ENCODE data around the gene WNT5B. TPM values are rescaled to one million over a fixed set of nuclear protein-coding genes. Genes with fewer than 3 reads are reported as not detected.

The WNT5B gene
- total RNA-seq, 2 experiments from 2014 or later = not detected

GRCh38 chr12:1651946-1652345, 22.9 kb downstream of the WNT5B start:
- TF ChIP-seq CTCF (IDR thresholded peaks at IDR 0.05) = no peak
- ATAC-seq = no peak
- CTCF ChIA-PET = interaction anchor here (0.7 to 15.4 kb wide), 10 partner anchors 15 to 288 kb away, joined by 3 to 456 read pairs (median 6); no protein-coding TSS in a partner anchor
- H3K27me3 Mint-ChIP-seq = peaks cover 8% of the 10 kb centered on the region
- intact Hi-C loops (cut with micrococcal nuclease) = loop anchor here (1.0 kb wide), 1 partner anchor 139 kb away; no protein-coding TSS in a partner anchor
- H3K36me3 Mint-ChIP-seq (ENCODE audit: low read depth) = no peaks in the 10 kb centered on the region
- H3K9me3 Mint-ChIP-seq = no peaks in the 10 kb centered on the region
- H3K4me1 Mint-ChIP-seq (ENCODE audit: low read depth) = no peaks in the 10 kb centered on the region
- DNase-seq = no peak
- H3K27ac Mint-ChIP-seq = no peak overlapping the region
- no peak overlapping the region for H3K4me3 Mint-ChIP-seq
- POLR2A ChIA-PET = no interaction called here

GRCh38 chr12:1655225-1655788, 26.3 kb downstream of the WNT5B start:
- no peaks in the 10 kb centered on the region for H3K36me3 Mint-ChIP-seq (ENCODE audit: low read depth)
- CTCF ChIA-PET = interaction anchor here (0.7 to 15.4 kb wide), 6 partner anchors 14 to 291 kb away, joined by 3 to 456 read pairs (median 8); no protein-coding TSS in a partner anchor

GRCh38 chr12:1656902-1657301, 27.9 kb downstream of the WNT5B start:
- intact Hi-C loops (cut with micrococcal nuclease) = loop anchor here (5.0 kb wide), 1 partner anchor 285 kb away; no protein-coding TSS in a partner anchor
- no peak overlapping the region for H3K27ac Mint-ChIP-seq
- TF ChIP-seq CTCF (IDR thresholded peaks at IDR 0.05) = no peak
- H3K4me1 Mint-ChIP-seq (ENCODE audit: low read depth) = peaks cover 12% of the 10 kb centered on the region
- ATAC-seq = no peak
- H3K27me3 Mint-ChIP-seq = peaks cover under 1% of the 10 kb centered on the region
- no peak for DNase-seq
- ChIA-PET POLR2A (interaction anchor here (0.6 kb wide), 2 partner anchors 44 to 311 kb away, joined by 3 read pairs; no protein-coding TSS in a partner anchor), CTCF (interaction anchor here (3.2 to 15.4 kb wide), 3 partner anchors 23 to 283 kb away, joined by 12 to 456 read pairs (median 53); no protein-coding TSS in a partner anchor)
- H3K9me3 Mint-ChIP-seq = no peaks in the 10 kb centered on the region
- H3K4me3 Mint-ChIP-seq = no peak overlapping the region
- H3K36me3 Mint-ChIP-seq (ENCODE audit: low read depth) = no peaks in the 10 kb centered on the region

More at GRCh38 chr12:1655225-1655788, 26.3 kb downstream of the WNT5B start:
- Mint-ChIP-seq H3K4me3 (no peak overlapping the region), H3K27ac (no peak overlapping the region), H3K4me1 (ENCODE audit: low read depth) (peaks cover 3% of the 10 kb centered on the region), H3K27me3 (peaks cover 2% of the 10 kb centered on the region), H3K9me3 (no peaks in the 10 kb centered on the region)
- intact Hi-C loops (cut with micrococcal nuclease) = loop anchor here (5.0 kb wide), 1 partner anchor 287 kb away; no protein-coding TSS in a partner anchor
- DNase-seq = no peak
- ATAC-seq = no peak
- POLR2A ChIA-PET = interaction anchor here (0.6 to 0.9 kb wide), 4 partner anchors 43 to 284 kb away, joined by 3 to 5 read pairs (median 3); no protein-coding TSS in a partner anchor
- no peak for TF ChIP-seq CTCF (IDR thresholded peaks at IDR 0.05)

GRCh38 chr12:1657688-1658087, 28.7 kb downstream of the WNT5B start:
- Mint-ChIP-seq H3K9me3 (no peaks in the 10 kb centered on the region), H3K27ac (no peak overlapping the region), H3K27me3 (no peaks in the 10 kb centered on the region), H3K4me3 (no peak overlapping the region), H3K4me1 (ENCODE audit: low read depth) (peaks cover 13% of the 10 kb centered on the region), H3K36me3 (ENCODE audit: low read depth) (no peaks in the 10 kb centered on the region)
- ChIA-PET CTCF (interaction anchor here (6.0 to 15.4 kb wide), 2 partner anchors 131 to 282 kb away, joined by 53 to 456 read pairs; no protein-coding TSS in a partner anchor), POLR2A (interaction anchor here (0.6 kb wide), 1 partner anchor 44 kb away, joined by 3 read pairs; no protein-coding TSS in a partner anchor)
- intact Hi-C loops (cut with micrococcal nuclease) = loop anchor here (5.0 kb wide), 1 partner anchor 285 kb away; no protein-coding TSS in a partner anchor
- DNase-seq (no peak), ATAC-seq (no peak)
- no peak for TF ChIP-seq CTCF (IDR thresholded peaks at IDR 0.05)

Data from activated CD8-positive, alpha-beta T cell treated with anti-CD3 and anti-CD28 coated beads for 36 hours (primary cell).